Stimulated activated naive CD8-positive, alpha-beta T cell treated with anti-CD3 and anti-CD28 coated beads, Interleukin-15, amount 100 ng/mL, for 72 hours (primary cell): ENCODE results near the gene RBM15B.

Source experiments
- ATAC-seq: fragments of 150-1000 bp; cut with Tn5 transposase; 2 replicates; pipeline ENCODE4 v1.10.0; 2021; ENCODE audit warnings: mild to moderate bottlenecking, moderate library complexity
- DNase-seq, 2 donors: peaks; one replicate each; pipeline ENCODE4 v3.0.0; 2021 to 2022
- H3K27ac Mint-ChIP-seq, 2 donors: one replicate each; pipeline ENCODE4 v1.8.0; 2022; ENCODE audit warnings: mild to moderate bottlenecking in 2 of 2, mixed read lengths in 2 of 2, moderate library complexity in 2 of 2
- H3K27me3 Mint-ChIP-seq: one replicate; pipeline ENCODE4 v1.8.0; 2022; ENCODE audit warnings: mixed read lengths
- H3K4me1 Mint-ChIP-seq: one replicate; pipeline ENCODE4 v1.8.0; 2022; ENCODE audit warnings: mild to moderate bottlenecking, mixed read lengths
- H3K4me3 Mint-ChIP-seq, 2 donors: one replicate each; pipeline ENCODE4 v1.8.0; 2022; ENCODE audit warnings: mild to moderate bottlenecking in 2 of 2, mixed read lengths in 2 of 2, moderate library complexity in 1 of 2
- H3K9me3 Mint-ChIP-seq, 2 donors: one replicate each; pipeline ENCODE4 v1.8.0; 2022; ENCODE audit warnings: mixed read lengths in 2 of 2

RBM15B gene

DNA sequence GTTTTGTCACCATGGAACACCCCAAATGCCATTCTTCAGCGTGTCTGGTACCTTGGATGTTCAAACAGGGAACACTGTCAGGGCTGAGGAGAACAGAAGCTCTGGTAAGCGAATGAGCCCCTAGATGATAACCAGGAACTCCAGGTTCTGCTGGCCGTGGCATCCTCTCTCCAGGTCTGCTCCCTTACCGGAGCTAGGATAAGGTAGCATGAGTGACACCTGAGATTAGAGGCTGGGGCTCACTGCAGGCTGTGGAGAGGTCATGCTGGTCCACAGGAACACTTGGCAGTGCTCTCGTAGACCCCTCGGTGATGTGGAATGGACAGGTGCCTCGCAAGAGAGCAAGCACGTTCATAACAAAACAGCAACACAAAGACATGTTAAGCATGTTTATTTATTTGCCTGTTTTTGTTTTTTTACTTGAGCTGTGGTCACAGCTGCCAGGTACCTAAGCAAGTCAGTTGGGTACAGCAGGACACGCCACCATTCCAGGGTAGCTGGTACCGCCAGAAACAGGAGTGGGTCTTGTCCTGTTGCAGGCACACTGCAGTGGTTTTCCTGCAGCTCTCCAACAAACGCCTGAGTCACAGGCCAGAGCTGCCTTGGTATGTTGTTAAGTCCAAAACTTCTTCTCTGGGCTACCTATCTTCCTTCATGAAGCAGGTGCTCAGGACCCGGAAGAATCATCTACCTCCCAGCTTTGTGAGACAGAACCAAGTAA lies 4.6 kb downstream of the RBM15B start:
- H3K27ac Mint-ChIP-seq, result peak overlapping the region; percentile 84 to 94

DNA sequence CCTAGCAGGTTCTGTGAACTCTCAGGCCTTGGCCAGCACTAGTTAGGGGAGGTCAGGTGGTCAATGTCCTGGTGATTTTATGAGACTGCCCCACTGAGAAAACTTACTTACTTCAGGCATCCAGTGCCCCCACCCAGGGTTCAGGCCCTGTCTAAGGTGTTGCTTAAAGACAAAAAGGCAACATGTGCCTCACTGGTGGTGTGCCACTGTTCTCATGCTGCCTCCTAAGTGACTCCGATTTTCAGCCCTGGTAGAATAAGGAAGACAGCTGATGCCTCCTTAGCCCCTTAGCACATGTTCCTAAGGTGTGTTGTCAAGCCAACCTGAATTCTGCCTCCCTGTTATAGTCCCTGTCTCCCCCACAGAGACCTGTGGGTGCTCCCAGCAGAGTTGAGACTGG lies 5.3 kb downstream of the RBM15B start:
- no peak for ATAC-seq
- Mint-ChIP-seq H3K4me3 (no peak overlapping the region), H3K4me1 (peaks cover 49% of the 10 kb centered on the region), H3K9me3 (no peaks in the 10 kb centered on the region), H3K27me3 (no peaks in the 10 kb centered on the region), H3K27ac (peak overlapping the region; percentile 81 to 87)
- peak in 1 of 2 donors; percentile 5 for DNase-seq

More for the DNA sequence above, 4.6 kb downstream of the RBM15B start:
- DNase-seq (no peak), ATAC-seq (no peak)
- no peaks in the 10 kb centered on the region for H3K9me3 Mint-ChIP-seq
- H3K27me3 Mint-ChIP-seq, result no peaks in the 10 kb centered on the region
- H3K4me3 Mint-ChIP-seq, result no peak overlapping the region
- H3K4me1 Mint-ChIP-seq, result peaks cover 50% of the 10 kb centered on the region

DNA sequence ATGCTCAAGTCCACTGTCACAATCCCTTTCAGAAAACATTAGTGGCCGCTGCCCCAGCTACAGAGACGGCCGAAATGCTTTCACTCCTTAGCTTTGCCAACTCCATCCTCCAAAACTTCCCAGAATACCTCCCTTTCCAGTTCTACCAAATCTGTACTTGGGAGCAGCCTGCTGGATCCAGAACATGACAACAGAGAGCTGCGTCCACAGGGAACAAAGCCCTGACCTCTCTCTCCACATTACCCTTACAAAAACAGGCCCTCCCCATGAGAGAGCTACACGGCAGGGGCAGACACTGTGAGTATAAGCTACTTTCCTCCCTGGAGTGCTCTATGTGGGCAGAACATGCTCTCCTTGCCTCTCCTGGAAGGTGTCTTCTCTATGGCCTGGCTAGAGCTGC lies 6.3 kb downstream of the RBM15B start:
- Mint-ChIP-seq H3K9me3 (no peaks in the 10 kb centered on the region), H3K4me3 (no peak overlapping the region), H3K4me1 (peaks cover 47% of the 10 kb centered on the region), H3K27ac (no peak overlapping the region), H3K27me3 (no peaks in the 10 kb centered on the region)
- DNase-seq, result no peak
- no peak for ATAC-seq

- H3K9me3 Mint-ChIP-seq, result no peaks in the 10 kb centered on the region
- H3K4me1 Mint-ChIP-seq, result peaks cover 33% of the 10 kb centered on the region
- no peak for DNase-seq
- H3K27ac Mint-ChIP-seq, result peak overlapping the region in 1 of 2 donors; percentile 41
- ATAC-seq, result no peak
- H3K27me3 Mint-ChIP-seq, result no peaks in the 10 kb centered on the region
- no peak overlapping the region for H3K4me3 Mint-ChIP-seq
Observed at GRCh38 chr3:51398595-51399310, 7.7 kb downstream of the RBM15B start.

DNA sequence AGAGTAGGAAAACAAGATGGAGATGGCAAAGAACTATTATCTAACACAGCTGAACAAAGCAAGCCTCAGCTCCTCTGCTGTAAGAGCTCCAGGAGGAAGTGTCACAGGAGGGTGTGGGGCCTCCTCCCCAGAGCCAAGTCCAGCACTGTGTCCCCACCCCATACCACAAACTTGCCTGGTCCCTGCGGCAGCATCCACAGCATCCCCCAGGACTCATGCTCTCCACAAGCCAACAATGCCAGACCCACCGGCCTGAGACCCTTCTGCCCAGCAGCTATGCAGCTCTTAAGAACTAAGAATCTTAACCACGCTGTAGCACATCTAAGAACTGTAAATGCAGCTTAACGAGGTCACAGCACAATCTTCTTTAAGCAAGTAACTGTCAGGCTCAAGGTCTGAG lies 9.1 kb downstream of the RBM15B start:
- ATAC-seq (no peak), DNase-seq (no peak)
- Mint-ChIP-seq H3K4me3 (no peak overlapping the region), H3K27me3 (no peaks in the 10 kb centered on the region), H3K4me1 (peaks cover 27% of the 10 kb centered on the region), H3K9me3 (no peaks in the 10 kb centered on the region), H3K27ac (peak overlapping the region in 1 of 2 donors; percentile 64)

- Mint-ChIP-seq H3K4me1 (peaks cover 21% of the 10 kb centered on the region), H3K27ac (no peak overlapping the region), H3K9me3 (no peaks in the 10 kb centered on the region), H3K4me3 (no peak overlapping the region), H3K27me3 (no peaks in the 10 kb centered on the region)
- DNase-seq (no peak), ATAC-seq (no peak)
Observed at GRCh38 chr3:51401735-51402134, 10.7 kb downstream of the RBM15B start.

DNA sequence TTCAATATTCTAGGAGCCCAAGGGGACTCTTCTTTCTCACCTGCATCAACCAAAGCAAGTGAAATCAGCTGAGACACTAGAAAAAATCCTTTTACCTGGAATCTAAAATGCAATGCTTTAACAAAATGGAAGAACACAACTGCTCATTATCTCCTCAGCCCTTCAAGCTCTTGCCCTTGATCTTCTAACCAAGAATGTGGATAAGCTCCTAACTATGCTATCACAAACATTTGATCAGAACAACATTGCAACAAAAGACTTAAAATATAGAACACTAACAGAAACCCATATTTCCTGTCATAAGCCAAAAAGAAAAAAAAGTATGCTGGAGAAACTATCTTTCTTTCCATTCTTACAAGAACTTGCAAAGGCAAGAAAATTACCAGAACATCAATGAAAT lies 12.6 kb downstream of the RBM15B start:
- ATAC-seq, result no peak
- Mint-ChIP-seq H3K9me3 (no peaks in the 10 kb centered on the region), H3K4me3 (no peak overlapping the region), H3K27ac (peak overlapping the region; percentile 49 to 85), H3K27me3 (no peaks in the 10 kb centered on the region), H3K4me1 (peaks cover 15% of the 10 kb centered on the region)
- no peak for DNase-seq

- Mint-ChIP-seq H3K27me3 (no peaks in the 10 kb centered on the region), H3K4me3 (no peak overlapping the region), H3K27ac (no peak overlapping the region), H3K9me3 (no peaks in the 10 kb centered on the region), H3K4me1 (peaks cover 15% of the 10 kb centered on the region)
- ATAC-seq (no peak), DNase-seq (no peak)
Observed at GRCh38 chr3:51408021-51408420, 16.9 kb downstream of the RBM15B start.

GRCh38 chr3:51408813-51409212 lies 17.7 kb downstream of the RBM15B start:
- Mint-ChIP-seq H3K4me1 (peaks cover 15% of the 10 kb centered on the region), H3K27ac (peak overlapping the region in 1 of 2 donors; percentile 38), H3K4me3 (no peak overlapping the region), H3K27me3 (no peaks in the 10 kb centered on the region), H3K9me3 (no peaks in the 10 kb centered on the region)
- ATAC-seq, result no peak
- no peak for DNase-seq

DNA sequence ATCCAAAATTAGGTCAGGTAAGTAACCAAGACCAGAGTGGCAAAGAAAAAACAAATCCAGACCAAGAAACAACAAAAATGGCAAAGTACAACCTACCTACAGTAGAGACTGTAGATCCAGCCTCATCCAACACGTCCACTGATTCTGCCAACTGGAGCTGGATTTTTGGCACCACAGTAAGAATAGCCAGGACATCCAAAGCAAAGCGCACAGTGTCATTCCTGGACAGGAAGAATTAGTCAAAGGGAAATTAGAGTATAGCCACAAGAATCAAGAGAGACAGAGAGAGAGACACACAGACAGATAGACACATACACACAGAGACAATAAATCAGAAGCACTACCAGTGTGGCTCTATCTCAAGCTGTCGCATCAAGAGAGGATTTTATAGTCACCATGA lies 31.1 kb downstream of the RBM15B start:
- Mint-ChIP-seq H3K9me3 (no peaks in the 10 kb centered on the region), H3K4me1 (no peaks in the 10 kb centered on the region), H3K4me3 (no peak overlapping the region), H3K27ac (peak overlapping the region; percentile 15 to 64), H3K27me3 (no peaks in the 10 kb centered on the region)
- no peak for DNase-seq
- no peak for ATAC-seq

- H3K4me3 Mint-ChIP-seq, result no peak overlapping the region
- H3K27ac Mint-ChIP-seq, result peak overlapping the region in 1 of 2 donors; percentile 69
- no peaks in the 10 kb centered on the region for H3K9me3 Mint-ChIP-seq
- no peaks in the 10 kb centered on the region for H3K4me1 Mint-ChIP-seq
- H3K27me3 Mint-ChIP-seq, result no peaks in the 10 kb centered on the region
- no peak for DNase-seq
- no peak for ATAC-seq
Observed at GRCh38 chr3:51426921-51427320, 35.8 kb downstream of the RBM15B start.

DNA sequence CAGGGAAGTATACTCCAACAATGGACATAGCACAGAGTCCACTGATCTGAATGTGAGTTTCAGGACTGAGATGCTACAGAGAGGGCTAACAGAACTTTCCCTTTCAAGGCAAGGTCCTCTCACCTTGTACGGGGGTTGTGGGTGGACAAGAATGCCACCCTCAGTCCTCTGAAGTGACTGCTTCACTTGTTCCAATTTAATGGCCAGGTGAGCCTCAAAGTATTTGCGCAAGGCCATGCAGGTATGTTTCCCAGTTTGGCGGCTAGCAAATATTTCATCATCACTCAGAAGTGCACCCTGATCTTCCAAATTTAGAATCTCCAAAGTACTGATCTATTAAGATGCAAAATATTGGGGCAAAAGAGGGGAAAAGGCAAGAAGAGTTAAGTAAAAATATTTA lies 38.1 kb downstream of the RBM15B start:
- Mint-ChIP-seq H3K4me1 (no peaks in the 10 kb centered on the region), H3K9me3 (no peaks in the 10 kb centered on the region), H3K27me3 (no peaks in the 10 kb centered on the region), H3K27ac (no peak overlapping the region), H3K4me3 (no peak overlapping the region)
- ATAC-seq (no peak), DNase-seq (no peak)

- H3K27ac Mint-ChIP-seq, result no peak overlapping the region
- ATAC-seq (no peak), DNase-seq (no peak)
- no peak overlapping the region for H3K4me3 Mint-ChIP-seq
- no peaks in the 10 kb centered on the region for H3K27me3 Mint-ChIP-seq
- H3K9me3 Mint-ChIP-seq, result no peaks in the 10 kb centered on the region
- H3K4me1 Mint-ChIP-seq, result no peaks in the 10 kb centered on the region
Observed at GRCh38 chr3:51434110-51434509, 43.0 kb downstream of the RBM15B start.

DNA sequence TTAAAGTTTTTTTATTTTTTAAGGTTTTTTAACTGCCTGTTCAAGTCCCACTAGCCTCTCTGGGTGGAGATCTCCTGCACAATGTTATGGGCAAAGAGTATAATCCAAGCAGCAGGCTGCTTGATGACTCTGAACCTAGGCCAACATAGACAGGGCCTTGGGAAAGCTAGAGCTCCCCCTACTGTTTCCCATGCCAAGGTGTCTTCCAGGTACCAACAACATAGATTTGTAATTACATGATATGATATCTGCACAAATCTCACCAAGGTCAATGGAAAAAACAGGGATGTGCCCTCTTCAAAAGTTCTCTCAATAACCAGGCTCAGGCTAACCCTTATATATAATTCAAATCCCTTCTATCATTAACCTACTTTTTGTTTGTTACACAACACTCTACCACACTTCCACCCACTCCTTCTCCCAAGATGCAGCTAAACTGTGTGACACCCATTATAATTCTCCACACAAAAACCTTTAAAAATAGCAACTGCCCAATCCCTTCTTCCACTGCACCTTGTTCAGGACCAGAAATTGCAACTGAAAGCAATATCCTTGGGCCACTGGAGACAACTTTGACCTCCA lies 43.8 kb downstream of the RBM15B start:
- no peaks in the 10 kb centered on the region for H3K9me3 Mint-ChIP-seq
- H3K27ac Mint-ChIP-seq, result no peak overlapping the region
- H3K27me3 Mint-ChIP-seq, result no peaks in the 10 kb centered on the region
- peak; percentile 21 to 44 for DNase-seq
- no peaks in the 10 kb centered on the region for H3K4me1 Mint-ChIP-seq
- no peak overlapping the region for H3K4me3 Mint-ChIP-seq
- ATAC-seq, result peak; percentile 90

GRCh38 chr3:51436998-51437639 lies 46.0 kb downstream of the RBM15B start:
- Mint-ChIP-seq H3K9me3 (no peaks in the 10 kb centered on the region), H3K4me3 (no peak overlapping the region), H3K4me1 (no peaks in the 10 kb centered on the region), H3K27me3 (no peaks in the 10 kb centered on the region), H3K27ac (peak overlapping the region in 1 of 2 donors; percentile 87)
- DNase-seq, result no peak
- ATAC-seq, result no peak
